ENCODE measurements around the gene COL15A1. TPM values are rescaled to one million over a fixed set of nuclear protein-coding genes. Genes with fewer than 3 reads are reported as not detected.

COL15A1 gene
- total RNA-seq, 4 donors from 2014 or later, result 8.0 to 15.2 (median 12.8) TPM

DNA sequence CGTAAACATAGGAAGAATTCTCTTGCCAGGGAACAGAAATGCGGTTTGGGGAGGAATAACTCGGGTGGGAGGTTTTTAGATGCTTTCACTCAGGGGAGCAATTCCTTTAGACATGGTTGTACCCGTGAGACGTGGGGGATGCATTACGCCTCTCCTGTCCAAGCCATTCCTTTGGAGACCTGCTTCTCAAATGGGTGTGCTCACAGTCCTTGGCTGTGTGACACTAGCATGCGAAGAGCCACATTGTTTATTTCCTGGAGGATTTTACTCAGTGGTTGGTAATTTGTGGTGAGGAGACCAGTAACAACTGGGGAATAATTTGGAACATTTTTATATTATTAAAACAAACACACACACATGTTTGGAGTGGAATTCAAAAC is 18.5 kb downstream of the COL15A1 start:
- Histone ChIP-seq H3K9me3 (no peaks in the 10 kb centered on the region), H3K4me1 (no peaks in the 10 kb centered on the region), H3K27me3 (no peaks in the 10 kb centered on the region), H3K27ac (peak overlapping the region in 1 of 3 donors; percentile 15), H3K4me3 (replicated peaks in 1 of 3) (no peak overlapping the region), H3K36me3 (no peaks in the 10 kb centered on the region)
- TF ChIP-seq POLR2A (IDR thresholded peaks at IDR 0.05), result no peak
- TF ChIP-seq, protein P1, sequence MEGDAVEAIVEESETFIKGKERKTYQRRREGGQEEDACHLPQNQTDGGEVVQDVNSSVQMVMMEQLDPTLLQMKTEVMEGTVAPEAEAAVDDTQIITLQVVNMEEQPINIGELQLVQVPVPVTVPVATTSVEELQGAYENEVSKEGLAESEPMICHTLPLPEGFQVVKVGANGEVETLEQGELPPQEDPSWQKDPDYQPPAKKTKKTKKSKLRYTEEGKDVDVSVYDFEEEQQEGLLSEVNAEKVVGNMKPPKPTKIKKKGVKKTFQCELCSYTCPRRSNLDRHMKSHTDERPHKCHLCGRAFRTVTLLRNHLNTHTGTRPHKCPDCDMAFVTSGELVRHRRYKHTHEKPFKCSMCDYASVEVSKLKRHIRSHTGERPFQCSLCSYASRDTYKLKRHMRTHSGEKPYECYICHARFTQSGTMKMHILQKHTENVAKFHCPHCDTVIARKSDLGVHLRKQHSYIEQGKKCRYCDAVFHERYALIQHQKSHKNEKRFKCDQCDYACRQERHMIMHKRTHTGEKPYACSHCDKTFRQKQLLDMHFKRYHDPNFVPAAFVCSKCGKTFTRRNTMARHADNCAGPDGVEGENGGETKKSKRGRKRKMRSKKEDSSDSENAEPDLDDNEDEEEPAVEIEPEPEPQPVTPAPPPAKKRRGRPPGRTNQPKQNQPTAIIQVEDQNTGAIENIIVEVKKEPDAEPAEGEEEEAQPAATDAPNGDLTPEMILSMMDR (IDR thresholded peaks at IDR 0.05), result no peak
- DNase-seq, result no peak
- intact Hi-C loops (cut with DNase I), result no loop called here
- WGBS, 2 donors, result 75 to 76% methylated on average over 7 of the region's 7 CpGs

DNA sequence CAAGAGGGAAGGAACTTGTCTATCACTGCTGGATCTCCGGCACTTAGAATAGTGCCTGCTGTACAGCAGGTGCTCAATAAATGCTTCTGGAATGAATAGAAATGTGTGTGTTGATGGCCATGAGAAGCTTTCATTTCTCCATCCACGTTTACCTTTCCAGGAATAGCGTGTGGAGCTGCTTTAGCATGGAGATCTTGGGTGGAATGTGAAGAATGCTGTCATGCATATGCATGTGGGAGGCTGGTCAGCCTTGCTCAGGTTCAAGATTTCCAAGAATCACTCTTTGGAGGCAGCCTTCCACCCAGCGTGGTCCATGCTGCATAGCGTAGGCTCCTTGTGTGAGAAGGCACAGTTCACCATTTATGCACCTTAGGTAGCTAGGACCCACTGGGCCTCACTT is 19.2 kb downstream of the COL15A1 start:
- WGBS, 2 donors, result 48 to 64% methylated on average over 5 of the region's 5 CpGs
- Histone ChIP-seq H3K9me3 (no peaks in the 10 kb centered on the region), H3K27me3 (no peaks in the 10 kb centered on the region), H3K27ac (no peak overlapping the region), H3K36me3 (no peaks in the 10 kb centered on the region), H3K4me1 (no peaks in the 10 kb centered on the region), H3K4me3 (replicated peaks in 1 of 3) (no peak overlapping the region)
- intact Hi-C loops (cut with DNase I), result no loop called here
- DNase-seq, result no peak
- TF ChIP-seq POLR2A (IDR thresholded peaks at IDR 0.05), result no peak
- TF ChIP-seq, protein P1 (IDR thresholded peaks at IDR 0.05), result no peak

DNA sequence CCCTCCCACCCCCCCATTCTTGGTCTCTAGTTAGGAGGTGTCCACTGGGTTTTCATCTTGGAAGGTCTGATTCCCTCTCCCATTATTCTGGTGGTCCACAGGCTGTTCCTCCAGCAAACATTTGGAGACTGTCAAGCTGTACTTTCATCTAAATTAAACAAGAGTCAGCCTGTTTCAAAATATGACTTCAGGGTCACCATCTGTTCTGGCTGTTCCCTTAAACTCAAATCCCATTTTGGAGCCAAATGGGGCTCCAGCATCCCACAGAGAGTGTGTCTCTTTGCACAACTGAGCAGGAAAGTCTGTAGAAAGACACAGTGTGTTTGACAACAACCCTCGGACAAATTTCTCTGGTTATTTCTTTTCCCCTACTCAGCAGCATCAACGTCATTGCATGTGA is 20.5 kb downstream of the COL15A1 start:
- Histone ChIP-seq H3K4me3 (replicated peaks in 1 of 3) (no peak overlapping the region), H3K9me3 (no peaks in the 10 kb centered on the region), H3K4me1 (no peaks in the 10 kb centered on the region), H3K36me3 (no peaks in the 10 kb centered on the region), H3K27ac (no peak overlapping the region), H3K27me3 (no peaks in the 10 kb centered on the region)
- DNase-seq, result no peak
- WGBS, 2 donors, result 70 to 86% methylated on average over 2 of the region's 2 CpGs
- intact Hi-C loops (cut with DNase I), result no loop called here
- TF ChIP-seq, protein P1 (IDR thresholded peaks at IDR 0.05), result no peak
- no peak for TF ChIP-seq POLR2A (IDR thresholded peaks at IDR 0.05)

DNA sequence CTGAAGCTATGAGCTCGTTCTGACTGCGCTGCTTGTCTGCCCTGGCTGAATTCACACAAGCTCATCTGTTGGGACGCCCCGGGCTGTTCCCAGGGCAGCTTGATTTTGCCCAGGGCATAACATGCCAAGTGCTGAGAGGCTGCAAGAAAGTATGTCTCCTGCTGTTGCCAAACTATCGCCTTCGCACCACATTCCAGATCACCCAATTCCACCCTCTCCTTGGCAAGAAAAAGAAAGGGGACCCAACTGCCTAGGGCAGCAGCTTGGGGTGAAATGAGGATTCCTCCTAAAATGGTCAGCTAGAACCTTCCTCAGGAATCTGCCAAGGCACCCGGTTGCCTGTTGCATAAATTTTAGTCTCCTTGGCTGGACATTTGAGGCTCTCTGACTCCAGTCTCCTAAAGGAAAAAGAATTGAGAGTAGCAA is 21.2 kb downstream of the COL15A1 start:
- TF ChIP-seq POLR2A (IDR thresholded peaks at IDR 0.05), result no peak
- TF ChIP-seq, protein P1 (IDR thresholded peaks at IDR 0.05), result no peak
- Histone ChIP-seq H3K4me1 (no peaks in the 10 kb centered on the region), H3K27ac (no peak overlapping the region), H3K4me3 (replicated peaks in 1 of 3) (no peak overlapping the region), H3K27me3 (no peaks in the 10 kb centered on the region), H3K36me3 (no peaks in the 10 kb centered on the region), H3K9me3 (no peaks in the 10 kb centered on the region)
- intact Hi-C loops (cut with DNase I), result no loop called here
- 88 to 98% methylated on average over 4 to 5 of the region's 7 CpGs for WGBS, 2 donors
- DNase-seq, result no peak

DNA sequence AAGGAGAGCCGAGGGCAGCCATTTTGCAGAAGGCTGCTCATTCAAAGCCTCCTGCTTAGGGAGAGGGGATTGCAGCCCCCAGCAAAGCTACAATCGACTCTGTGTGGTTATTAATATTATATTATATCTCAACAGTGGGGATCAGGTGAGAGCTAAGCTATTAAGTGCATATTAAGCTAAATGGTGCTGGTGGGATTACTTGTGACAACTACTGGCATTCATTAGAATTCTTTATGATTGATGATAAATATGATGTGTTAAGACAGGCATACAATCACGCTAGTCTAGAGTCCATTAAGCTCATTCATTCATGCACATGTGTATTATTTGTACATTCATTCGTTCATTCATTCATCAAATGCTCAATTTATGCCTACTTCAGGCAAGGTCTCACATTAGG is 23.0 kb downstream of the COL15A1 start:
- no peaks in the 10 kb centered on the region for H3K27me3 ChIP-seq
- H3K9me3 ChIP-seq, result no peaks in the 10 kb centered on the region
- intact Hi-C loops (cut with DNase I), result no loop called here
- TF ChIP-seq, protein P1 (IDR thresholded peaks at IDR 0.05), result no peak
- no peak for TF ChIP-seq POLR2A (IDR thresholded peaks at IDR 0.05)
- no peaks in the 10 kb centered on the region for H3K4me1 ChIP-seq
- H3K36me3 ChIP-seq, result no peaks in the 10 kb centered on the region
- no peak overlapping the region for H3K27ac ChIP-seq
- WGBS, 2 donors, result 93 to 97% methylated on average over 4 of the region's 4 CpGs
- no peak for DNase-seq
- no peak overlapping the region for H3K4me3 ChIP-seq (replicated peaks in 1 of 3)
